ENCODE data around the gene HABP2. TPM values are rescaled to one million over a fixed set of nuclear protein-coding genes. Genes with fewer than 3 reads are reported as not detected.

Gene HABP2
- total and polyA plus RNA-seq, 2 experiments from 2014 or later = 0.06 TPM; not detected in 1

DNA sequence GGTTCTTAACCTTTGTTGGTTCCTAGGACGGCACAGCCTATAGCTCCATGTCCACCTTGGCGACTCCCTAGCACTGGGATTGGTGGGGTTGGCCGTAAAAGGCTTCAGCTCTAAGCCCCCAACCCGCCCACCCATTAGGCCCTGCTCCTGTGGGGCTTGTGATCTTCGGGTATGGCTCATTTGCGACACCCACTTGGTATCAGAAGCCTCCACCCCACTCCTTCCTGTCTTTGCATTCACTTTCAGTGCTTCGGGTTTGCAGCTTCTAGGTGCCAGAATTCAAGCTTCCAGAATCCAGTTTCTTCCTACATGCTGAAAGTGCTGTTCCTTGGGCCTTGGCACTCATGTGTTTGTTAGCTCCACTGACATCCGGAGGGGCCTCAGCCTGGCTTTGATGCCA, 39.5 kb downstream of the HABP2 start:
- Histone ChIP-seq H3K4me3 (no peak overlapping the region), H3K27me3 (peaks cover 7% of the 10 kb centered on the region), H3K27ac (no peak overlapping the region), H3K4me1 (ENCODE audit: low read depth) (no peaks in the 10 kb centered on the region), H3K36me3 (no peaks in the 10 kb centered on the region), H3K9me3 (ENCODE audit: low read depth) (no peaks in the 10 kb centered on the region)
- TF ChIP-seq, protein P1, sequence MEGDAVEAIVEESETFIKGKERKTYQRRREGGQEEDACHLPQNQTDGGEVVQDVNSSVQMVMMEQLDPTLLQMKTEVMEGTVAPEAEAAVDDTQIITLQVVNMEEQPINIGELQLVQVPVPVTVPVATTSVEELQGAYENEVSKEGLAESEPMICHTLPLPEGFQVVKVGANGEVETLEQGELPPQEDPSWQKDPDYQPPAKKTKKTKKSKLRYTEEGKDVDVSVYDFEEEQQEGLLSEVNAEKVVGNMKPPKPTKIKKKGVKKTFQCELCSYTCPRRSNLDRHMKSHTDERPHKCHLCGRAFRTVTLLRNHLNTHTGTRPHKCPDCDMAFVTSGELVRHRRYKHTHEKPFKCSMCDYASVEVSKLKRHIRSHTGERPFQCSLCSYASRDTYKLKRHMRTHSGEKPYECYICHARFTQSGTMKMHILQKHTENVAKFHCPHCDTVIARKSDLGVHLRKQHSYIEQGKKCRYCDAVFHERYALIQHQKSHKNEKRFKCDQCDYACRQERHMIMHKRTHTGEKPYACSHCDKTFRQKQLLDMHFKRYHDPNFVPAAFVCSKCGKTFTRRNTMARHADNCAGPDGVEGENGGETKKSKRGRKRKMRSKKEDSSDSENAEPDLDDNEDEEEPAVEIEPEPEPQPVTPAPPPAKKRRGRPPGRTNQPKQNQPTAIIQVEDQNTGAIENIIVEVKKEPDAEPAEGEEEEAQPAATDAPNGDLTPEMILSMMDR (IDR thresholded peaks at IDR 0.05; ENCODE audit: low read depth, low read length) = no peak
- DNase-seq (ENCODE audit: low read depth in 1 of 2, low spot score in 1 of 2) = no peak

DNA sequence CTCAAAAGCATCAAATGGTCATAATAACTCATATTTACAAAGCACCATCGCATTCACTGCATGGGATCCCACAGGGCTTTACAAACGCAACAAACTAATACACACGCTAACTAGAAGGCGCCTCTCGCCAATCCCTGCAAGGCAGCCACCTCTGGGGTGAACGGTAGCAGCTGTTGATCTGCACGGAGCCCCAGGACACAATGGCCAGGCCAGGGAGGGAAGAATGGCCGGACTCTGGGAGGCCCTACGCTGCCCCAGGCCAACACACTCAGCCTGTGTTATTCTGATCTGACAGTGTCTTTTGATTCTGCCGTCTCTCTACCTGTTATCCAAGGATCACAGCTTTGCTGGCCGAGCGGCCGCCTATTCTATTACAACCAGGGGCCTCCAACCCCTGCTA, 41.8 kb downstream of the HABP2 start:
- peaks cover 10% of the 10 kb centered on the region for H3K27me3 ChIP-seq
- H3K9me3 ChIP-seq (ENCODE audit: low read depth) = no peaks in the 10 kb centered on the region
- H3K4me1 ChIP-seq (ENCODE audit: low read depth) = no peaks in the 10 kb centered on the region
- H3K36me3 ChIP-seq = no peaks in the 10 kb centered on the region
- H3K4me3 ChIP-seq = no peak overlapping the region
- no peak overlapping the region for H3K27ac ChIP-seq
- DNase-seq (ENCODE audit: low read depth in 1 of 2, low spot score in 1 of 2) = no peak
- TF ChIP-seq, protein P1 (IDR thresholded peaks at IDR 0.05; ENCODE audit: low read depth, low read length) = no peak

DNA sequence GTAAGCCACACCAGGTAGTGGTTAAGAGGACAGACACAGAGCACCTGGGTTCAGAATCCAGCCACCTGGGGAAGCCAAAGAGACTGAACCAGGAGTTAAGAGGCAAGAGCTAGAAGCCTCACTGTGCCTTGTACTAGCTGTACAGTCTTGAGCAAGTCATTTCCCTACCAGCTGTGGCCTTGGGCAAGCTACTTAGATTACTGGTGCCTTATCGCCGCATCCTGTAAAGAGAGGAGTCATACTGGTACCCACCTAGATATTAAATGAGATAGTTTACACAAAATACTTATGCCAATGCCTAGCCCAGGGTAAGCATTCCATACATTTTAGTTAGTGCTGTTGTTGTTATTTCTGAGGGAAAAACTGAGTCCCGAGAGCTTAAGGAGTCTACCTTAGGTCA, 47.7 kb downstream of the HABP2 start:
- peaks cover 7% of the 10 kb centered on the region for H3K27me3 ChIP-seq
- no peak overlapping the region for H3K4me3 ChIP-seq
- H3K36me3 ChIP-seq = no peaks in the 10 kb centered on the region
- H3K4me1 ChIP-seq (ENCODE audit: low read depth) = no peaks in the 10 kb centered on the region
- TF ChIP-seq, protein P1 (IDR thresholded peaks at IDR 0.05; ENCODE audit: low read depth, low read length) = no peak
- H3K27ac ChIP-seq = no peak overlapping the region
- no peaks in the 10 kb centered on the region for H3K9me3 ChIP-seq (ENCODE audit: low read depth)
- no peak for DNase-seq (ENCODE audit: low read depth in 1 of 2, low spot score in 1 of 2)

DNA sequence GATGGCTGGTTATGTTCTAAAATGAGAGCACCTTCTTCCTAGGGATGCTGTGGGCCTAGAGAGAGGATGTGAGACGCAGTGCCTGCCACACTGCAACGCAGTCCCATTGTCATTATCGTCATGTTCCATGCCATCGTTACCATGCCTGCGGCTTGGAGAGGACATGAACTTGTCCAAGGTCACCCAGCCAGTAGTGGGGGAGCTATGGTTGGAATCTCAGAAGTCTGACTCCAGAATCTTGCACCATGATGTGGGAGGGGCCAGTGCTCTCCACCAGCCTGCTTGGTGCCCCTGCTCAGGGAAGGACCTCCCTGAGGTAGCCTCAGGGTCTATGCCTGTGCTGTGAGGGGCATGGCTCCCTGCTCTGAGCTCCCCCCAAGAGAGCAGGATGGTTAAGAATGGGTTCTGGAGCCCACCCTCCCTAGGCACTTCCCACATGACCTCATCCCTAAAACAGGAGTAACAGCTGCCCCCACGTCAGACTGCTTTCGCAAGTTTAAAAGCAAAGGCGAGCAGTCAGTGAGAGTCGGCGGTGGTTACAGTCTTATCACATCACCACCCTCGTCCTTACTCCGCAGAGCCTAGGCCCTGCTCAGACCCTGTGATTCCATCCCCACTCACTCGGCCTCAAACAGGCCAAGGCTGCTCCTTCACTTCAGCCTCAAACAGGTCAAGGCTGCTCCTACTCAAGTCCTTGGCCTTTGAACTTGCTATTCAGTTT, 50.4 kb downstream of the HABP2 start:
- no peak for DNase-seq (ENCODE audit: low read depth in 1 of 2, low spot score in 1 of 2)
- Histone ChIP-seq H3K4me1 (ENCODE audit: low read depth) (no peaks in the 10 kb centered on the region), H3K4me3 (no peak overlapping the region), H3K9me3 (ENCODE audit: low read depth) (no peaks in the 10 kb centered on the region), H3K36me3 (no peaks in the 10 kb centered on the region), H3K27ac (no peak overlapping the region), H3K27me3 (peaks cover 2% of the 10 kb centered on the region)
- TF ChIP-seq, protein P1 (IDR thresholded peaks at IDR 0.05; ENCODE audit: low read depth, low read length) = no peak

DNA sequence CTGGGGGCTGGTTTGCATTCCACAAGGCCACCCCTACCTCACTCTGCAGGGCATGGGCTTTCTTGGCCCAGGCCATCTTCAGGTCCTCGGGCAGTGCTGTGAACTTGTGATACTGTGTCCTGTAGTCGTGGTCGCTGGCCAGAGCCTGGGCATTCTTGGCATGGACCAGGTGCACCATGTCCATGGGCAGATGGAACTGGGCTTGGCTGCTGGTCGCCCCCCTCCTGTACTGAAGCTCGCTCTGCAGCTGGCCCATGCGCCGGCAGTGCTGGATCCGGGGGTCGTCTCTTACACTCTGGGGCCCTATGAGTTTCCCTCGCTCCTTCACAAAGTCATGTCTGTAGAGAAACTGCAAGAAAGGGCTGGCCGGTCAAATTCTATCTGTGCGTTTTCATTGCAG, 51.7 kb downstream of the HABP2 start:
- TF ChIP-seq, protein P1 (IDR thresholded peaks at IDR 0.05; ENCODE audit: low read depth, low read length) = no peak
- H3K27ac ChIP-seq = no peak overlapping the region
- no peaks in the 10 kb centered on the region for H3K4me1 ChIP-seq (ENCODE audit: low read depth)
- H3K36me3 ChIP-seq = no peaks in the 10 kb centered on the region
- DNase-seq (ENCODE audit: low read depth in 1 of 2, low spot score in 1 of 2) = no peak
- H3K4me3 ChIP-seq = no peak overlapping the region
- H3K27me3 ChIP-seq = no peaks in the 10 kb centered on the region
- no peaks in the 10 kb centered on the region for H3K9me3 ChIP-seq (ENCODE audit: low read depth)
